ENCODE results near the gene CISTR.

The CISTR gene

DNA sequence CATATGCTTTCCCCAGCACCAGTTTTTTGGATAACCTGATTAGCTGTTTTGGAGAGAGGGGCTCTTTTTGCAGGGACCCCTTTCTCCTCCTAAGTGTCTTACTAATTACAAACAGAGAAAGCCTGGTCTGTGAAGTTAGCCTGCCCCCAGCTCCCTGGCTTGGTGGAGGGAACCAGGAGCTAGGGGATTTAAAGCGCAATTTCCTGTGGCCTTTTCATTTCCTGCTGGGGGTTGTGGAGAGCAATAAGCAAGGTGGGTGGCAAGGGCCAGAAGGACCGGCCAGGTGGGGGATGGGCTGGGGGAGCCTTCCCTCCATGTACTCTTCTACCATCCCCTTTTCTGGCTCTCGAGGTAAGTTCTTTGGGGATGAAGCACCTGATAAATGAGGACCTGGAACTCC lies 4.1 kb upstream of the CISTR start:
- Histone ChIP-seq H3K9me3 (ENCODE audit: control insufficient read depth in 5 of 5, low read length in 5 of 5) (no peaks in the 10 kb centered on the region), H3K4me3 (ENCODE audit: low read depth in 1 of 5, low read length in 5 of 5) (no peak overlapping the region), H3K36me3 (ENCODE audit: control insufficient read depth in 5 of 5, insufficient read depth in 5 of 5, low read length in 5 of 5) (no peaks in the 10 kb centered on the region), H3K4me1 (ENCODE audit: control insufficient read depth in 5 of 5, insufficient read depth in 5 of 5, low read length in 5 of 5) (peaks cover 0 to 24% (median 18%) of the 10 kb centered on the region in 5 donors), H3K27ac (ENCODE audit: low read depth, low read length) (no peak overlapping the region), H3K9ac (ENCODE audit: low read length in 5 of 5) (no peak overlapping the region), H3K27me3 (ENCODE audit: control insufficient read depth in 5 of 5, insufficient read depth in 4 of 5, low read length in 5 of 5) (peaks cover 20 to 59% (median 39%) of the 10 kb centered on the region in 5 donors)

GRCh38 chr12:53755451-53755891 lies 3.7 kb upstream of the CISTR start:
- H3K9ac ChIP-seq (ENCODE audit: low read length in 5 of 5): no peak overlapping the region
- no peaks in the 10 kb centered on the region for H3K36me3 ChIP-seq (ENCODE audit: control insufficient read depth in 5 of 5, insufficient read depth in 5 of 5, low read length in 5 of 5)
- peaks cover 0 to 28% (median 22%) of the 10 kb centered on the region in 5 donors for H3K4me1 ChIP-seq (ENCODE audit: control insufficient read depth in 5 of 5, insufficient read depth in 5 of 5, low read length in 5 of 5)
- no peak overlapping the region for H3K27ac ChIP-seq (ENCODE audit: low read depth, low read length)
- no peaks in the 10 kb centered on the region for H3K9me3 ChIP-seq (ENCODE audit: control insufficient read depth in 5 of 5, low read length in 5 of 5)
- H3K4me3 ChIP-seq (ENCODE audit: low read depth in 1 of 5, low read length in 5 of 5): no peak overlapping the region
- H3K27me3 ChIP-seq (ENCODE audit: control insufficient read depth in 5 of 5, insufficient read depth in 4 of 5, low read length in 5 of 5): peaks cover 24 to 64% (median 43%) of the 10 kb centered on the region in 5 donors

GRCh38 chr12:53754633-53755264 lies 3.0 kb upstream of the CISTR start:
- H3K4me3 ChIP-seq (ENCODE audit: low read depth in 1 of 5, low read length in 5 of 5): no peak overlapping the region
- no peak overlapping the region for H3K9ac ChIP-seq (ENCODE audit: low read length in 5 of 5)
- no peak overlapping the region for H3K27ac ChIP-seq (ENCODE audit: low read depth, low read length)
- H3K9me3 ChIP-seq (ENCODE audit: control insufficient read depth in 5 of 5, low read length in 5 of 5): no peaks in the 10 kb centered on the region
- peaks cover 25 to 71% (median 49%) of the 10 kb centered on the region in 5 donors for H3K27me3 ChIP-seq (ENCODE audit: control insufficient read depth in 5 of 5, insufficient read depth in 4 of 5, low read length in 5 of 5)
- peaks cover 0 to 29% (median 23%) of the 10 kb centered on the region in 5 donors for H3K4me1 ChIP-seq (ENCODE audit: control insufficient read depth in 5 of 5, insufficient read depth in 5 of 5, low read length in 5 of 5)
- H3K36me3 ChIP-seq (ENCODE audit: control insufficient read depth in 5 of 5, insufficient read depth in 5 of 5, low read length in 5 of 5): no peaks in the 10 kb centered on the region

GRCh38 chr12:53754188-53754585 lies 2.4 kb upstream of the CISTR start:
- no peaks in the 10 kb centered on the region for H3K36me3 ChIP-seq (ENCODE audit: control insufficient read depth in 5 of 5, insufficient read depth in 5 of 5, low read length in 5 of 5)
- H3K27me3 ChIP-seq (ENCODE audit: control insufficient read depth in 5 of 5, insufficient read depth in 4 of 5, low read length in 5 of 5): peaks cover 23 to 72% (median 47%) of the 10 kb centered on the region in 5 donors
- no peaks in the 10 kb centered on the region for H3K9me3 ChIP-seq (ENCODE audit: control insufficient read depth in 5 of 5, low read length in 5 of 5)
- no peak overlapping the region for H3K4me3 ChIP-seq (ENCODE audit: low read depth in 1 of 5, low read length in 5 of 5)
- H3K9ac ChIP-seq (ENCODE audit: low read length in 5 of 5): no peak overlapping the region
- H3K27ac ChIP-seq (ENCODE audit: low read depth, low read length): no peak overlapping the region
- peaks cover 0 to 29% (median 23%) of the 10 kb centered on the region in 5 donors for H3K4me1 ChIP-seq (ENCODE audit: control insufficient read depth in 5 of 5, insufficient read depth in 5 of 5, low read length in 5 of 5)

DNA sequence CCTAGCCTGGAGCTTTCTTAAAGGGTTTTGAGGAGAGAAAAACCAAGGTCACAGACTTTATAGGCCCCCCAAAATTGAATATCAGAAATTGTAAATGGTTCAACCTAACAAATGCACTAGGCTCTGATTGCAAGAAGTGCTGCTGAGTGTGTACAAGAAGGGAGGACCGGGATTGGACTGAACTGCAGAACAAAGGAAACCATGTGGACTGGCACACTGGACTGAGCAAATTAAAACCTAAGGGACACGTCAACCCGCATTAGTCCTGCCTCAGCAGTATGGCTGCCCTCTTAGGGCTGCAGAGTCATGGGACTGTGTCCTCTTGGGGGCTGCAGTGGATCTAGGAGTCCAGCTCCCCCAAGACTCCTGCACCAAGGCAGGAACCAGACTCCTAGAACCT lies 842 bp upstream of the CISTR start:
- H3K9me3 ChIP-seq (ENCODE audit: control insufficient read depth in 5 of 5, low read length in 5 of 5): no peaks in the 10 kb centered on the region
- H3K4me1 ChIP-seq (ENCODE audit: control insufficient read depth in 5 of 5, insufficient read depth in 5 of 5, low read length in 5 of 5): peaks cover 0 to 29% (median 23%) of the 10 kb centered on the region in 5 donors
- no peak overlapping the region for H3K4me3 ChIP-seq (ENCODE audit: low read depth in 1 of 5, low read length in 5 of 5)
- H3K9ac ChIP-seq (ENCODE audit: low read length in 5 of 5): no peak overlapping the region
- H3K27me3 ChIP-seq (ENCODE audit: control insufficient read depth in 5 of 5, insufficient read depth in 4 of 5, low read length in 5 of 5): peaks cover 29 to 74% (median 50%) of the 10 kb centered on the region in 5 donors
- no peaks in the 10 kb centered on the region for H3K36me3 ChIP-seq (ENCODE audit: control insufficient read depth in 5 of 5, insufficient read depth in 5 of 5, low read length in 5 of 5)
- H3K27ac ChIP-seq (ENCODE audit: low read depth, low read length): no peak overlapping the region

DNA sequence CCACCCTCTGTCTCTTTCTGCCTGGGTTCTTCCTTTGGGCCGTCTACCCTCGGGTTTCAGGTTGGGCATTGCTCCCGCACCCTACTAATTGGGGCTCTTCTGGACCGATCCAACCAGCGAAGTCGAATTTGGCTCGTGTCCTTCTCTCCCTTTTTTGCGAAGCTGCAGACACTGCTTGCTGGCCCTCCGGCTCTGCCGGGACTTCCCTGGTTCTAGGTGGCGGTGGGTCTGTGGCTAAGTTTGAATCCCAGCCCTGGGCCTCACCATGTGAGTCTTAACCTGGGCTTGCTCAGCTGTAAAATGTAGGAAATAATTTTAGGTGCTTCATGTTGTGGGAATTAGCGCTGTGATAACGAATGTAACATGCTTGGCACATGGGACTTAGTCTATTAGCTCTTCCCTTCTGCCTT lies 418 bp upstream of the CISTR start:
- no peaks in the 10 kb centered on the region for H3K36me3 ChIP-seq (ENCODE audit: control insufficient read depth in 5 of 5, insufficient read depth in 5 of 5, low read length in 5 of 5)
- no peak overlapping the region for H3K27ac ChIP-seq (ENCODE audit: low read depth, low read length)
- peaks cover 0 to 25% (median 22%) of the 10 kb centered on the region in 5 donors for H3K4me1 ChIP-seq (ENCODE audit: control insufficient read depth in 5 of 5, insufficient read depth in 5 of 5, low read length in 5 of 5)
- no peaks in the 10 kb centered on the region for H3K9me3 ChIP-seq (ENCODE audit: control insufficient read depth in 5 of 5, low read length in 5 of 5)
- peaks cover 33 to 78% (median 54%) of the 10 kb centered on the region in 5 donors for H3K27me3 ChIP-seq (ENCODE audit: control insufficient read depth in 5 of 5, insufficient read depth in 4 of 5, low read length in 5 of 5)
- no peak overlapping the region for H3K9ac ChIP-seq (ENCODE audit: low read length in 5 of 5)
- no peak overlapping the region for H3K4me3 ChIP-seq (ENCODE audit: low read depth in 1 of 5, low read length in 5 of 5)

GRCh38 chr12:53750812-53751335 lies 905 bp downstream of the CISTR start:
- H3K27ac ChIP-seq (ENCODE audit: low read depth, low read length): no peak overlapping the region
- peak overlapping the region in 1 of 5 donors; percentile 21 for H3K9ac ChIP-seq (ENCODE audit: low read length in 5 of 5)
- peak overlapping the region in 4 of 5 donors; percentile 58 to 65 (median 62) for H3K4me3 ChIP-seq (ENCODE audit: low read depth in 1 of 5, low read length in 5 of 5)
- H3K27me3 ChIP-seq (ENCODE audit: control insufficient read depth in 5 of 5, insufficient read depth in 4 of 5, low read length in 5 of 5): peaks cover 36 to 79% (median 50%) of the 10 kb centered on the region in 5 donors
- no peaks in the 10 kb centered on the region for H3K36me3 ChIP-seq (ENCODE audit: control insufficient read depth in 5 of 5, insufficient read depth in 5 of 5, low read length in 5 of 5)
- H3K9me3 ChIP-seq (ENCODE audit: control insufficient read depth in 5 of 5, low read length in 5 of 5): no peaks in the 10 kb centered on the region
- peaks cover 0 to 21% (median 18%) of the 10 kb centered on the region in 5 donors for H3K4me1 ChIP-seq (ENCODE audit: control insufficient read depth in 5 of 5, insufficient read depth in 5 of 5, low read length in 5 of 5)

DNA sequence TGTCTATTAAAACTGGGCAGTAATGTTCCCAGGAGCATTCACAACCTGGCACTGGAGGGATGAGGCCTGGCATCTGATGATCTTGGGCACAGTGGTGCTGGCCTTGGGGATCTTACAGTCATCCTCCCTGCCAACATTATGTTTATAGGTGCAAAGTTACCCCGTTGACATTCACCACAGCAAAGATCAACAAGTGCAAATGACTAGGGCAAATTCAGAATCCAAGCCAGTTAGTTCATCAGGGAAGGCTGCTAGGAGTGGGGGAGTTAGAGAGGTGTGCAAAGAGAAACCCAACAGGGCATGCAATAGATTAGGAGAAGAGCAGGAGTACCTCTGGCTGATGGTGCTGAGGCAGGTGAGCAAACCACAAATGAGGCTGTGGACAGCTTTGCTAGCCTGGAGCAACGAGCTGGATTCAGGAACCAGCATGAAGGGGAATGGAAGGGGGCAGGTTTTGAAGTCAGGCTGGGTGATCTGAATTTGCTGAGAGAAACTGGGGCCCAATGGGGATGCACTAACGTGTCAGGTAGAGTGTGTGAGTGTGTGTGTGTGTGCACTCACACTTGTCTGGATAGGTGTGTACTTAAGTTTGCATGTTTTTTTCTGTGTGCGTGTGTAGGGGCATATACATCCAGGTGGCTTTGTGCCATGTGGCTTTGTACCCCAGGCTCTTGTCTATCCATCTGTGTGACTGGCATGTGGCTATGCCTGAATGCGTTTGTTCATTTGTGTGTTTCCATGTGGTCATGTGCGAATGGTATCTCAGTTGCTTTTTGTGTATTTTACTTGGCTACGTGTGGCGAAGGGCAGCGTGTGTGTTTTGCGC lies 1.6 kb downstream of the CISTR start:
- Histone ChIP-seq H3K27ac (ENCODE audit: low read depth, low read length) (no peak overlapping the region), H3K9me3 (ENCODE audit: control insufficient read depth in 5 of 5, low read length in 5 of 5) (no peaks in the 10 kb centered on the region), H3K4me3 (ENCODE audit: low read depth in 1 of 5, low read length in 5 of 5) (peak overlapping the region in 3 of 5 donors; percentile 60 to 65 (median 64)), H3K27me3 (ENCODE audit: control insufficient read depth in 5 of 5, insufficient read depth in 4 of 5, low read length in 5 of 5) (peaks cover 36 to 73% (median 48%) of the 10 kb centered on the region in 5 donors), H3K9ac (ENCODE audit: low read length in 5 of 5) (no peak overlapping the region), H3K36me3 (ENCODE audit: control insufficient read depth in 5 of 5, insufficient read depth in 5 of 5, low read length in 5 of 5) (no peaks in the 10 kb centered on the region), H3K4me1 (ENCODE audit: control insufficient read depth in 5 of 5, insufficient read depth in 5 of 5, low read length in 5 of 5) (peaks cover 0 to 21% (median 18%) of the 10 kb centered on the region in 5 donors)

- H3K27me3 ChIP-seq (ENCODE audit: control insufficient read depth in 5 of 5, insufficient read depth in 4 of 5, low read length in 5 of 5): peaks cover 41 to 66% (median 51%) of the 10 kb centered on the region in 5 donors
- no peaks in the 10 kb centered on the region for H3K9me3 ChIP-seq (ENCODE audit: control insufficient read depth in 5 of 5, low read length in 5 of 5)
- H3K4me1 ChIP-seq (ENCODE audit: control insufficient read depth in 5 of 5, insufficient read depth in 5 of 5, low read length in 5 of 5): peaks cover 0 to 21% (median 20%) of the 10 kb centered on the region in 5 donors
- H3K9ac ChIP-seq (ENCODE audit: low read length in 5 of 5): no peak overlapping the region
- no peak overlapping the region for H3K4me3 ChIP-seq (ENCODE audit: low read depth in 1 of 5, low read length in 5 of 5)
- no peaks in the 10 kb centered on the region for H3K36me3 ChIP-seq (ENCODE audit: control insufficient read depth in 5 of 5, insufficient read depth in 5 of 5, low read length in 5 of 5)
- no peak overlapping the region for H3K27ac ChIP-seq (ENCODE audit: low read depth, low read length)
Measured at GRCh38 chr12:53748072-53748840, 3.5 kb downstream of the CISTR start.

Measured in subcutaneous abdominal adipose tissue (tissue), 5 donors.